Adipose tissue (tissue), 3 donors: Measurements from ENCODE around the gene GLDC. TPM values are rescaled to one million over a fixed set of nuclear protein-coding genes. Genes with fewer than 3 reads are reported as not detected.
"Not testable (repeated sequence)": the region's sequence is repeated elsewhere in the genome, so short reads cannot be mapped to it uniquely, and the experiment has no call there.

Experiments
- H3K27ac ChIP-seq: one replicate; pipeline ENCODE4 v1.5.1; 2013; ENCODE audit warnings: low read depth, low read length
- WGBS, 3 donors: extraction: QIAGEN DNeasy Blood & Tissue Kit; methylation state at CpG; one replicate each; pipeline ENCODE4 v1.1.7; 2013; 5-methylcytosine and 5-hydroxymethylcytosine counted together
- polyA plus RNA-seq, 3 donors: library from polyadenylated mRNA; stranded (reverse); fragments of 200-250 nt; gene quantifications; one replicate each; pipeline ENCODE4 v1.2.3, GENCODE V29; 2013
- donor health status: healthy with polysubstance abuse.
- donor health status: Bipolar disorder and iron deficiency.
- donor health status: healthy.

Gene GLDC
- polyA plus RNA-seq, 3 donors, result 0.07 to 0.45 (median 0.12) TPM

- WGBS, 3 donors, result 47 to 60% (median 56%) methylated on average over 5 of the region's 5 CpGs
- H3K27ac ChIP-seq, result no peak overlapping the region
Measured at GRCh38 chr9:6667633-6668280, 22.2 kb upstream of the GLDC start.

GRCh38 chr9:6667080-6667479 is 21.6 kb upstream of the GLDC start:
- 87 to 94% (median 93%) methylated on average over 6 of the region's 6 CpGs for WGBS, 3 donors
- H3K27ac ChIP-seq, result no peak overlapping the region

- no peak overlapping the region for H3K27ac ChIP-seq
- WGBS, 3 donors, result 55 to 75% (median 72%) methylated on average over 1 of the region's 1 CpG
Measured at GRCh38 chr9:6665628-6666027, 20.1 kb upstream of the GLDC start.

DNA sequence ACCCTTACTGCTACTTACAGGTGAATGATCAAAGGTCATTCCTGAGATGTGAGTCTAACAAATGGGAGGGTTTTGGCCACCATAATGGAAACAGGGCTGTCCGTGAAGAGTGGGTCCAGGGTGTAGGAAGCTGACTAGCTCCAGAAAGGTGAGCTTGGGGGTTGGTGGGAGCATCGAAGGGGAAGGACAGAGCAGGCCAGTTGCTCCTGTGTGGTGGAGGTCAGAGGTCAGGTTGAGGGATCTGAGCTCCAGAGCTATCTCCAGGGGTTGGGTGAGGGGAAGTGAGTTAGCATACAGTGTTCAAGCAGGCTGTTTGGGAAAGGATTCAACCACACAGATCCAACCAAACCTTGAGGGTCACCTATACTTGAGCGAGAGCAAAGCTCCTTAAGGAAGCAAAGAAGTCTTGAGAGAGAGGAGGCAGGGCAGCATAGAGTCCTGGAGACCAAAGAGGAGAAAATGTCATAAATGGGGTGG is 18.7 kb upstream of the GLDC start:
- no peak overlapping the region for H3K27ac ChIP-seq
- 80 to 91% (median 90%) methylated on average over 3 of the region's 3 CpGs for WGBS, 3 donors

- WGBS, 3 donors, result 66 to 80% (median 73%) methylated on average over 4 of the region's 4 CpGs
- no peak overlapping the region for H3K27ac ChIP-seq
Measured at GRCh38 chr9:6660512-6660911, 15.0 kb upstream of the GLDC start.

DNA sequence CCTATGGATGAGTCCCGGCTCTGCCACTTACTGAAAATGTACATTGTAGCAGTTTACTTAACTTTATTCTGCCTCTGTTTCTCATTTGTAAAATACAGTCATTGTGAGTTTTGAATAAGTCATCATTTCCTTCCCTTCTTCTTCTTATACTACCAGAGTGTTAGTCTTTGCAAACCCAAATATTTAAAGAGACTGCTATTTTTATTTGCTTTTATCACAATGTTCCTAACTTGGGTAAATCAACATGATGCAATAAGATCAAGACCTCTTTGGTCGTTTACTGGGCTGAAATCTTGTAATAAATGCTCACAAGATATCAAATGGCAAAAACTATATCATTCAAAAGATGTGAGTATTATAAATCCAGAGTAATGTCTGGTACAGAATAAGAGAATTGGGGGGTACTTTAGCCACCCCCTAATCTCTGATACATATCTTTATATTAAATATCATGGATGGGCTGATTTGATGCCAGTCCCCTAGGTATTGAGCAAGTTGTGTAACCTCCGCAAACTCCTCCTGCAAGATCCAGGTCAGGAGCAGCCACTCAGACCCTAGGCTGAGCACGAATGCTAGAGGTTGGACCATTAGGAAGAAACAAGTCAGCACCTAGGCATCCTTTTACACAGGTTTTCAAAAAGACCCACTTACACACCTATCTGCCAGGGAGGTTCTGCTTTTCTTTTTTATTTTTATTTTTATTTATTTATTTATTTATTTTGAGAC is 13.3 kb upstream of the GLDC start:
- 69 to 75% (median 71%) methylated on average over 4 of the region's 4 CpGs for WGBS, 3 donors
- H3K27ac ChIP-seq, result no peak overlapping the region

- WGBS, 3 donors, result 78 to 88% (median 83%) methylated on average over 6 of the region's 6 CpGs
- H3K27ac ChIP-seq, result no peak overlapping the region
Measured at GRCh38 chr9:6656614-6657300, 11.2 kb upstream of the GLDC start.

DNA sequence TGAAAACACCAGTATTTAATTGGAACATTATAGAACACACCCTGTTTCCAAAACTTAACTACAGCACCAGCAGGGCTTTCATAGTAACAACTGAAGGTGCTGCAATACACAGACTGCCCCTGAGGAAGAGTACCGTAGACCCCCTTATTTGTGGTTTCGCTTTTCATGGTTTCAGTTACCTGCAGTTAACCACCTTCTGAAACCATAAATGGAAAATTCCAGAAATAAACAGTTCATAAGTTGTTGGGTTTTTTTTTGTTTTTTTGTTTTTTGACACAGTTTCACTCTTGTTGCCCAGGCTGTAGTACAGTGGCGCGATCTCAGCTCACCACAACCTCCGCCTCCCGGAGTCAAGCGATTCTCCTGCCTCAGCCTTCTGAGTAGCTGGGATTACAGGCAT is 9.5 kb upstream of the GLDC start:
- H3K27ac ChIP-seq, result no peak overlapping the region
- 80 to 93% (median 91%) methylated on average over 7 of the region's 7 CpGs for WGBS, 3 donors

DNA sequence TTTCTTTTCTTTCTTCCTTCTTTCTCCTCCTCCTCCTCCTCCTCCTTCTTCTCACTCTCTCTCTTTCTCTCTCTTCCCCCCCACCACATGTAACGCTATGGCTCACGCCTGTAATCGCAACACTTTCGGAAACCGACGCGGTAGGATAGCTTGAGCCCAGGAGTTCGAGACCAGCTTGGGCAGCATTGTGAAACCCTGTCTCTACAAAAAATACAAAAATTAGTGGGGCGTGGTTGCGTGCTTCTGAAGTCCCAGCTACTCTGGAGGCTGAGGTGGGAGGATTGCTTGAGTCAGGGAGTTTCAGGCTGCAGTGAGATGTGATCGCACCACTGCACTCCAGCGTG is 736 bp upstream of the GLDC start:
- H3K27ac ChIP-seq, result no peak overlapping the region
- WGBS, 3 donors, result 29 to 46% (median 30%) methylated on average over 12 of the region's 12 CpGs

DNA sequence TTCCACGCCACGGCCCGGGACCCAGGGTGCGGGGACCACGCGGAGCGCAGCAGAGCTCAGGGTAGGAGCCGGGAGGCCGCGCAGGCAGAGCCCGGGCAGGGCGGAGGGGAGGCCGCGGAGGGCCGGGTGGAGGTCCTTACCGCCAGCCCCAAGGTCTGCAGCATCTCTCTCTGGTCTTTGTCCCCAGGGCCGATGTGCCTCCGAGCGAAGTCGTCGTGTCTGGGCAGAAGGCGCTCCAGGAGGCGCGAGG is 499 bp downstream of the GLDC start:
- not testable (repeated sequence) for H3K27ac ChIP-seq
- WGBS, 3 donors, result 4 to 8% (median 6%) methylated on average over 17 to 24 of the region's 24 CpGs

- 5 to 6% (median 6%) methylated on average over 26 of the region's 26 CpGs for WGBS, 3 donors
Measured at GRCh38 chr9:6644346-6645104, 1.0 kb downstream of the GLDC start.

DNA sequence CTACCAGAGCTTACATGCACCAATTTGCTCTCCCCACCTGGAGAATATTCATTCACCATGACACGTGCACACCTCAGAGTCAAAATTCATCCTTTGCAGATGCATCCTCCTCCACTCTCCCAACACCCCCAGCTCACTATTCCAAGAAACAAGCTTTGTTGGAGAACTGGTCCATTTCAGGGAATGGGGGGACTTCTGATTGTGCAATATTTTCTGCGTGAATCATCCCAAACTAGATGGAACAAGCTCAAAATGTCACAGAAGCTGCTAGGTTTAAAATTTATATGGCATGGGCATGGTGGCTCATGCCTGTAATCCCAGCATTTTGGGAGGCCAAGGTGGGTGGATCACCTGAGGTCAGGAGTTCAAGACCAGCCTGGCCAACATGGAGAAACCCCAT is 3.6 kb downstream of the GLDC start:
- H3K27ac ChIP-seq, result no peak overlapping the region
- WGBS, 3 donors, result 78 to 91% (median 85%) methylated on average over 2 of the region's 2 CpGs

More at GRCh38 chr9:6644346-6645104, 1.0 kb downstream of the GLDC start:
- H3K27ac ChIP-seq, result no peak overlapping the region

GRCh38 chr9:6641561-6641960 is 4.0 kb downstream of the GLDC start:
- no peak overlapping the region for H3K27ac ChIP-seq
- WGBS, 3 donors, result 50 to 78% (median 71%) methylated on average over 2 of the region's 2 CpGs

- WGBS, 3 donors, result 69 to 79% (median 75%) methylated on average over 5 of the region's 5 CpGs
- H3K27ac ChIP-seq, result no peak overlapping the region
Measured at GRCh38 chr9:6641056-6641455, 4.5 kb downstream of the GLDC start.

- 66 to 87% (median 71%) methylated on average over 9 of the region's 9 CpGs for WGBS, 3 donors
Measured at GRCh38 chr9:6640268-6641051, 5.1 kb downstream of the GLDC start.

DNA sequence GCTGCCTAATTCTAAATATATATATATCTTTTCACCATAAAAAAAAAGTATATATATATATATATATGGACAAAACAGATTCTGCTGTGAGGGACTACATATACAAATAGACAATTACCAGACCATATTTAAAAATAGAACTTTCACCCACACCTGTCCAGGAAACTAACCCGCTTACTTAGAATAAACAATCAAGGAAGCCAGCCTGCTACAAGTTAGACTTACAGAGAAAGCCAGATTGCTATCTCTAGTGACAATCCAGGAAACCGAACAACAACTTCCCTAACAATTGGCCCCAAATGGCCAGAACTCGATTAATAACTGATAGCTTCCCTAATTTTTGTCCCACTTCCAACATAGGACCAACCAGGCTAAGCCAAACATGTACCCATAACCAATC is 5.9 kb downstream of the GLDC start:
- H3K27ac ChIP-seq, result no peak overlapping the region
- 67 to 72% (median 70%) methylated on average over 3 of the region's 3 CpGs for WGBS, 3 donors

More at GRCh38 chr9:6640268-6641051, 5.1 kb downstream of the GLDC start:
- H3K27ac ChIP-seq, result no peak overlapping the region

DNA sequence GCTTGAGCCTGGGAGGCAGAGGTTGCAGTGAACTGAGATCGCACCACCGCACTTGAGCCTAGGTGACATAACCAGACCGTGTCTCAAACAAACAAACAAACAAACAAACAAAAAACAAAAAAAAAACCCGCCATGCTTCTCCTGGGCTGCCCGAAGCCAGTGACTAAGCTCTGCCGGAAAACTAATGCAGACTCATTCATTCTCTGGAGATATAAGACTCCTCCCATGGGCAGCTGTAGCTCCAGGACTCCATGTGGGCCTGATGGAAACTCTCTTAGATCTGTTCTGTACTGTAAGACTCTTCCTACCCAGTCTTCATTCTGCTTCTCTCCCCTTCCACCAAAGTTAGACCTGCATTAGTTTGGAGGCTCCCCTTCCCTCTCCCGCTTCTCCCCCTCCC is 11.1 kb downstream of the GLDC start:
- 81 to 90% (median 88%) methylated on average over 7 of the region's 7 CpGs for WGBS, 3 donors
- H3K27ac ChIP-seq, result no peak overlapping the region

DNA sequence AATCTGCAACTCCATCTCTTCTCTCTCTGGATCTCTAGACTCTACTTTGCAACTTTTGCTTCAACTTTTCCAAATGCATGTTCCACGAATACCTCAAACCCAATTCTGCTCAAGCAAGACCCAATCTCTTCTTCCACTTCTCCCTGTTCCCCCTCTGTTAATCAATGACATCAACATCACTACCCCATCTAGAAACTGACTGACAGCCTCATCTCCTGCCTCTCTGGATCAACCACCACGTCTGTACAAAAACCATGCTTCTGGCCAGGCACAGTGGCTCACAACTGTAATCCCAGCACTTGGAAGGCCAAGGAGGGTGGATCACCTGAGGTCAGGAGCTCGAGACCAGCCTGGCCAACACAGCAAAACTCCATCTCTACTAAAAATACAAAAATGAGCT is 12.2 kb downstream of the GLDC start:
- H3K27ac ChIP-seq, result no peak overlapping the region
- WGBS, 3 donors, result 77 to 80% (median 79%) methylated on average over 3 of the region's 3 CpGs
